M059J (cell line): ENCODE measurements around the gene CCDC85C. TPM values are rescaled to one million over a fixed set of nuclear protein-coding genes. Genes with fewer than 3 reads are reported as not detected.

Experiments used
- DNase-seq: peaks from one replicate; pipeline ENCODE4 v3.0.0-alpha.2; 2012; ENCODE audit warnings: low read depth
- total RNA-seq: library from RNA; depleted of rRNA; stranded (reverse); fragments of >200 nt; shearing (Covaris generic); gene quantifications from 2 replicates; pipeline ENCODE4 v1.2.3, GENCODE V29; 2014

Gene CCDC85C
- total RNA-seq, 1 experiment from 2014 or later, result 16.2 TPM

- DNase-seq, result no peak
Measured at GRCh38 chr14:99556134-99556791, 47.7 kb downstream of the CCDC85C start.

DNA sequence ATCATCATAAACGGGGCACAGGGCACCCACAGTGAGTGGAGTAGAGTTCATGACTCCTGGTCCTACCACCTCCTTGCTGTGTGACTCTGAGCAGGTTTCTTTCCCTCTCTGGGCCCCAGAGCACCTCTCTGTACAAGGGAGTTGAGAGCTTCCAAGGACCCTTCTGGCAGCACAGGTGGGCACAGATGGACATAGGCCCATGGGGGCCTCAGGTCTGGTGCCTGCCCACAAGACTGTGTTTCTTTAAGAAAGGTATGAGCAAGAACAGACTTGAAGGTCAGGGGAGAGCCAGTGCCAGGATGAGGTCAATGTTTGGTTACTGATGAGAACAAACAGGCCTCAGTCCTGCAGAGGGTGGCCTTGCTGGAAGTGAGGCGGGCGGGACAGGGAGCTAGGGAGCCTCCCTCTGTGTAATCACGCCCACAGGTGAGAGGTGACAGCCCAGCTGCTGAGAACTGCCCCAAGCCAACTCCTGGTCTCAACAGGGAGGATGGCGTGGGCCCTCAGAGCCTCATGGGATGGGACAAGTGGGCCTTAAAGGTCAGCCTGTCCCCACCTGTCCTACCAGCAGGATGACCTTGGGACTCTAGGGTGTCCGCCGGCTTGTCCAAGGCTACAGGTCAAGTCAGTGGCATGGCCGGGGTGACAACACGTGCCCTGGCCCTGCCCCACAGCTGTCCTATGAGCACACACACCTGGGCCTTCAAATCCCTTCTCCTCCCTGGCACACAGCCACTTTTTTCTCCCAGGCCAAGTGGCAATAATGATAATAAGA, 49.1 kb downstream of the CCDC85C start:
- no peak for DNase-seq

DNA sequence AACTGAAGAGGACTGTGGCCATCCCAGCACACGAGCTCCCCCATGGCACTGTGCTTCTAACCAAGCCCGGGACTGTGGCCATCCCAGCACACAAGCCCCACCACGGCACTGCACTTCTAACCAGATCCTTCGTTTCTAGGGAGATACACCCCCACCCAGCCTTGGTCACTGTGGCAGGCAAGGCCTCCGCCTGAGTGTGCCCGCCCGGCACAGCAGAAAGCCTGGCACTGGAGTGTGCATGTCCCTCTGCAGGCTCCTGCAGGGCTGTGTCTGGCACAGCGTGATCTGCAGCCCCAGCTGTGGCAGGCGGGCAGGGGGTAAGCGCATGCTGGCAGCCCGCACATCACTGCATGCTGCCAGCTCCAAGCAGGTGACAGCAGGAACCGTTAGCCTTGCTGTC, 49.8 kb downstream of the CCDC85C start:
- DNase-seq, result no peak

DNA sequence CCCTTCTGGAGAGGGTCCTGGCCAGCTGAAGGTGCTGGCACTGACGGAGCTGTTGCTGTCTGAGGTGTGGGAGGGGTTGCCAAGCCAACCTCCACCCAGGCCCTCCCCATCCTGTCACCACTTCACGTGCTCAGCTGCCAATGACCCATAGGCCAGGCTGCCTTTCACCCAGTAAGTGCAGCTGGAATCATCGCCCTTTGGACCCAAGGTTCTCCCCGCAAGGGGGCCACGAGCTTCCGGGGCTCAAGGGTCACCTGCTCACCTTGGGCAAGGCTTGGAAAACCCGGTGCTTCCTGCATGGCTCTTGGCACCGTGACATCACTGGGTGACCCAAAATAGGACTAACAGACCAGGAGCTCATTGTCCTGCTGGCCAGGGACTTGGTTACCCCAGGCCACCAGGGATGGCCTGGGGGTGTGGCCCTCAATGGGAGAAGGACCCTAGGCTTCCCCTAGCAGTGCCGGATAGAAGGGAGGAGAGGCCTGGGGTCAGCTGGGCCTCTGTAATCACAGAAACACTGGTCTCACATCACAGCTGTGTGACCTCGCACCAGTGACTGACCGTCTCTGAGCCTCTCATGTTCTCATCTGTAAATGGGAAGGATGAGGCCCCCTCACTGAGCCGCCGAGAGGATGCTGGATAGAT, 51.3 kb downstream of the CCDC85C start:
- no peak for DNase-seq

GRCh38 chr14:99552021-99552553, 51.9 kb downstream of the CCDC85C start:
- DNase-seq, result no peak

DNA sequence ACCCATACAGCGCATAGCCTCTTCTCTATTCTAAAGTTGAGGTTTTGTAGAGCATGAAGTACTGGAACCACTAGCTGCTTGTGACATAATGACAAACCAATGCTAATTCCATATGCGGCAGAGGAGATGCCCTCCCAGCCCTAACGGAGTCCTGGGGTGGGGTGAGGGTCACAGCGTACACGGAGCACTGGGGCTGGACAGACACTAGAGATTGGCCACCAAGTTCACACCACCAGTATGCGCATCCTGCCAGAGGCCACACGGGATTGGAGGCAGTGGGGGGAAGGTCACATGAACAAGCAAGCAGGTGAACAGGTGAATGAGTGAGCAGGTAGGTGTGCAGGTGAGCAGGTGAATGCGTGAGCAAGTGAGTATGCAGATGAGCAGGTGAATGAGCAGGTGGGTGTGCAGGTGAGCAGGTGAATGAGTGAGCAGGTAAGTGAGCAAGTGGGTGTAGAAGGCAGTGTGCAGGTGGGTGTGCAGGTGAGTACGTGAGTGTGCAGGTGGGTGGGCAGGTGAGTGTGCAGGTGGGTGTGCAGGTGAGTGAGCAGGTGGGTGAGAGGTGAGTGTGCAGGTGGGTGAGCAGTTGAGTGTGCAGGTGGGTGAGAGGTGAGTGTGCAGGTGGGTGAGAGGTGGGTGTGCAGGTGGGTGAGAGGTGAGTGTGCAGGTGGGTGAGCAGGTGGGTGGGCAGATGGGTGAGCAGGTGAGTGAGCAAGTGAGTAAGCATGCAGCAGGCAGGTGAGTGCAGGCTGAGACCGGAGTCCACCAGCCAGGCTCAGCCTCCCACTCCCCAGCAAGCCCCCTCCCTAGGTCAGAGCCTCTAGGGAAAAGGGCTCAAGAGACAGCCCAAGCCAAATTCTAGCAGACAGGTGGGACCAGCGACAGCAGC, 52.7 kb downstream of the CCDC85C start:
- DNase-seq, result no peak

GRCh38 chr14:99550387-99550992, 53.5 kb downstream of the CCDC85C start:
- no peak for DNase-seq

DNA sequence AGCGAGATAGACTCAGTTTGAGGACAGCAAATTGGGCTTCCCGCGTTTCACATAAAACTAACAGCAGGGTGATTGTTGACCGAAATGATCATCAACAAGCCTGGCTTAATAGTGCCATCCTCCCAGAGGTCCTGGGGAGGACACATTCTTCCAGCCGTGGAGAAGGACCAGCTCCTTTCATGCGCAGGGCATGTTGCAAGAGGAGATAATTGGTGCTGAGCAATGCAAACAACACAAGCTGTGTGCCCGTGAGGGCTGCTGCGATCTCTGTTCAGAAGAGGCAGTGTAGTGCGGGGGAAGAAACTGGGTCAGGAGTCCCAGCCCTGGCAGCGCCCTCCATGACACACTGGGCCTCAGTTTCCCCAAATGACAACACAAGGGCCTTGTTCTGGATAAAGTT, 54.3 kb downstream of the CCDC85C start:
- DNase-seq, result no peak

- DNase-seq, result no peak
Measured at GRCh38 chr14:99548871-99549515, 55.0 kb downstream of the CCDC85C start.

- no peak for DNase-seq
Measured at GRCh38 chr14:99548255-99548654, 55.8 kb downstream of the CCDC85C start.

- DNase-seq, result no peak
Measured at GRCh38 chr14:99546234-99546879, 57.6 kb downstream of the CCDC85C start.

DNA sequence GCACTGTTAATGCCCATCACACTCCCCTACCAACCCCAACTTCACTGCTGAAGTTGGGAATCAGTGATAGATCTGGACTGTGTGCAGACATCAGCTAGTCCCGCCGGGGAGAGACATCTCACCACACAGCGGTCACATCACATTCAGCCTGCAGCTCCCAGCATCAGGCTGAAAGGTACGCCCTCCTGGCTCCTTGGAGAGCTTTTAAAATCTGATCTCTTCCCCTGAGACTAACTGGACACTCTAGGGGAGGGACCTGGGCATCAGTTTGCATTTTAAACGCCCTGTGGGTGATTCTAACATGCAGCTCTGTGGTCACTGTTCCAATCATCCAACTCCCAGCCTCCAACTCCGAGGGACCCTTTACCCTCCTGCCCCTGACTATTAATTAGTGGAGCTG, 58.4 kb downstream of the CCDC85C start:
- no peak for DNase-seq

GRCh38 chr14:99544991-99545390, 59.0 kb downstream of the CCDC85C start:
- no peak for DNase-seq

GRCh38 chr14:99543985-99544384, 60.0 kb downstream of the CCDC85C start:
- DNase-seq, result no peak

DNA sequence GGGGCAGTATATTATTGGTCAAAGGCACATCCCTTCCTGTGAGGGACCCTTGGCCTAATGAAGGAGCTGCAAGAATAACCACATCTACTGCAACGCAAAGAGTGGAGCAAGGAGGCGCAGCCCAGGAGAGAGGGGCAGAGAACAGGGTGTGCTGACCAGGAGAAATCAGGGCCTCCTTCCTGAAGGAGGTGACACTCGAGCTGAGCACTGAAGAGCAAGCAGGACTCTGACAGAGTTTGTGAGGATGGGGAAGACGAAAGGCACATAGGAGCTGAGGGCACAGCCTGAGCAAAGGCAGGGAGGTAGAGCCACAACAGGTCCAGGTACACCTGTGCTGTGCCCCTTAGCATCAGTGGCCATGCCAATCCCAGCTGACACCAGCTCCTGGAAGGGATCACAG, 60.6 kb downstream of the CCDC85C start:
- no peak for DNase-seq

GRCh38 chr14:99542566-99542965, 61.4 kb downstream of the CCDC85C start:
- DNase-seq, result no peak

DNA sequence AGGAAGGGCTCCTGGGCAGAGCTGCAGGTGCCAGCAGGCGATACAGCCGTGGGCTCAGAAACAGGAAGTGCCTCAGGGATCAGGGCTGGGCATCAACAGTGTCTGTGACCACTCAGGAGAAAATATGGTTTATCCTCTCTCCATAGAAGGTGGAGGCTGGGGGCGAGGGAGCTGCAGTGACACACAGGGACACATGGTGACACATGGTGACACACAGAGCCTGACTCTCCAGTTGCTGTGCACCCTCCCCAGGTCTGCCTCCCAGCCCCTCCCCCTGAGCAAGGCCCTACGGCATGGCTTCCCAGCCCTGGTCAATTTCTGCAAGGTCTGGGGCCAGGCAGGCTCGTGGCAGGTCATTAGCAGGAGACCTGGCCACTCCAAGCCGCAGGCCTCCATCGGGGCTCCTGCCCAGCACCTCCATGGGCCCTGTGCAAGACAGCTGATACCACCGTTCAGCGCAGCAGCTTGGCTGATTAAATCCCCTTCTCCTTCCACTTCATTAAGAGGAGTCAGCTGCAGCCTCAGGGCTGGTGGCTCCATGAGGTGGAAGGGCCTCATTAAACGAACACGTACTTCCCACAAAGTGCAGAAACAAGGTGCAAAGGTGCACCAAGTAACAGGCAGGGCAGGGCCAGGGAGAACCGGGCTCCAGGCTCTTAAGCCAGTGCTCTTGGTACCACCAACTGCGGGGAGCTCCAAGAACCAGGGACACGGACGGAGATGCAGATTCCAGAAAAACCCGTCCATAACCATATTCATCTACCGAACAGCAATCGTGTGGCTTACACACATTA, 62.1 kb downstream of the CCDC85C start:
- peak; percentile 28 for DNase-seq

GRCh38 chr14:99541211-99541610, 62.8 kb downstream of the CCDC85C start:
- DNase-seq, result no peak
